HCT116 (cell line): ENCODE data around the gene CUBN. TPM values are rescaled to one million over a fixed set of nuclear protein-coding genes. Genes with fewer than 3 reads are reported as not detected.

ENCODE experiments used
- ATAC-seq: fragments of 200-7000 bp; cut with Tn5 transposase; 2 replicates; pipeline ENCODE4 v1.9.1; 2020; ENCODE audit warnings: mild to moderate bottlenecking, moderate library complexity
- BruUV-seq: library from RNA; stranded (reverse); fragments of 400-500 nt; replicated peaks from 2 replicates; lab custom pipeline; 2021; lab: Mats Ljungman, UMichigan
- CTCF ChIA-PET: fragments of 300-600 bp; sonication (Branson Sonifier 250); formaldehyde crosslinking; loops from one replicate; lab custom pipeline; 2021; ENCODE audit warnings: antibody characterized with exemption; lab: Charles Lee
- POLR2A ChIA-PET: fragments of 300-600, 350-600 bp; sonication (Branson Sonifier 250); formaldehyde crosslinking; loops from one replicate; lab custom pipeline; 2021; ENCODE audit warnings: antibody characterized with exemption; lab: Charles Lee
- RAD21 ChIA-PET, 2 experiments: fragments of 300-600 bp; sonication (Branson Sonifier 250); formaldehyde crosslinking; loops; one replicate each; lab custom pipeline; 2023; ENCODE audit warnings: low total read pairs in 2 of 2; ENCODE audit not compliant: uncharacterized antibody in 2 of 2, unreplicated experiment in 2 of 2, low non-redundant PET in 1 of 2; lab: Charles Lee
- DNase-seq: peaks from one replicate; pipeline ENCODE4 v3.0.0-alpha.2; 2010; ENCODE audit warnings: low read depth, low spot score
- H2AFZ ChIP-seq: fragments of 200-600 bp; shearing (Covaris generic), sonication (generic); 2 replicates; pipeline ENCODE4 v1.6.1; 2017; ENCODE audit warnings: low read depth, mixed run types, mixed read lengths, antibody characterized with exemption, low read length; ENCODE audit not compliant: poor library complexity, severe bottlenecking
- H3K27ac ChIP-seq: 2 replicates; pipeline ENCODE4 v1.5.1; 2012; ENCODE audit warnings: low read depth, low read length
- H3K27me3 ChIP-seq: fragments of 200-600 bp; sonication (generic); 2 replicates; pipeline ENCODE4 v1.6.1; 2016; ENCODE audit warnings: mixed run types, low read length, mixed read lengths; ENCODE audit not compliant: insufficient read depth
- H3K36me3 ChIP-seq, 2 experiments: fragments of 200-500 bp in 1 of 2; fragments of 200-600 bp in 1 of 2; sonication (Bioruptor generic) in 1 of 2; sonication (generic) in 1 of 2; 2 replicates each; pipeline versions ENCODE4 v1.5.1 to v1.6.1; 2014 to 2016; ENCODE audit warnings: low read length in 2 of 2, inconsistent platforms in 1 of 2, mixed read lengths in 1 of 2, mixed run types in 1 of 2; ENCODE audit not compliant: insufficient read depth in 2 of 2, control insufficient read depth in 1 of 2
- H3K4me1 ChIP-seq, 2 experiments: fragments of 200-600 bp in 1 of 2; sonication (generic) in 1 of 2; 2 replicates each; pipeline versions ENCODE4 v1.5.1 to v1.6.1; 2012 to 2017; ENCODE audit warnings: low read length in 2 of 2, inconsistent platforms in 1 of 2, mild to moderate bottlenecking in 1 of 2, mixed read lengths in 1 of 2, mixed run types in 1 of 2, moderate library complexity in 1 of 2; ENCODE audit not compliant: insufficient read depth in 2 of 2, control insufficient read depth in 1 of 2
- H3K4me2 ChIP-seq: fragments of 200-600 bp; sonication (generic); 2 replicates; pipeline ENCODE4 v1.6.1; 2017; ENCODE audit warnings: mixed run types, low read length, mixed read lengths
- H3K4me3 ChIP-seq, 2 experiments: fragments of 200-600 bp in 1 of 2; sonication (generic) in 1 of 2; replicated peaks in 1 of 2; 2 replicates each; pipeline ENCODE4 v1.5.1; 2011 to 2016; ENCODE audit warnings: low read length in 2 of 2, control low read depth in 1 of 2, low read depth in 1 of 2, mild to moderate bottlenecking in 1 of 2, mixed read lengths in 1 of 2, mixed run types in 1 of 2
- H3K79me2 ChIP-seq: fragments of 200-600 bp; sonication (generic); 2 replicates; pipeline ENCODE4 v1.6.1; 2017; ENCODE audit warnings: mild to moderate bottlenecking, mixed run types, low read length, moderate library complexity, mixed read lengths; ENCODE audit not compliant: insufficient read depth
- H3K9ac ChIP-seq: fragments of 200-600 bp; sonication (generic); 2 replicates; pipeline ENCODE4 v1.6.1; 2016; ENCODE audit warnings: low read length, mixed read lengths
- H3K9me2 ChIP-seq: fragments of 200-600 bp; sonication (generic), shearing (Covaris generic); 2 replicates; pipeline ENCODE4 v1.6.1; 2017; ENCODE audit warnings: mixed run types, mild to moderate bottlenecking, moderate library complexity; ENCODE audit not compliant: insufficient read depth
- H3K9me3 ChIP-seq, 2 experiments: fragments of 200-500 bp in 1 of 2; fragments of 200-600 bp in 1 of 2; sonication (Bioruptor generic) in 1 of 2; sonication (generic) in 1 of 2; 2 replicates each; pipeline ENCODE4 v1.6.1; 2014 to 2017; ENCODE audit warnings: low read length in 2 of 2, mixed read lengths in 2 of 2, inconsistent platforms in 1 of 2, low read depth in 1 of 2, mild to moderate bottlenecking in 1 of 2, mixed run types in 1 of 2, moderate library complexity in 1 of 2; ENCODE audit not compliant: control insufficient read depth in 1 of 2, insufficient read depth in 1 of 2
- H4K20me1 ChIP-seq: fragments of 200-600 bp; sonication (generic), shearing (Covaris generic); 2 replicates; pipeline ENCODE4 v1.6.1; 2017; ENCODE audit warnings: mixed run types, mild to moderate bottlenecking, moderate library complexity; ENCODE audit not compliant: insufficient read depth
- CBX3 ChIP-seq: IDR thresholded peaks from 2 replicates; pipeline ENCODE4 v1.6.1; 2012; ENCODE audit warnings: low read depth
- EZH2 ChIP-seq: fragments of 200-600 bp; sonication (generic); IDR thresholded peaks from 2 replicates; pipeline ENCODE4 v1.6.1; 2017; ENCODE audit warnings: antibody characterized with exemption, mixed run types
- JUND ChIP-seq: IDR thresholded peaks from 2 replicates; pipeline ENCODE4 v1.6.1; 2012
- RAD21 ChIP-seq: IDR thresholded peaks from 2 replicates; pipeline ENCODE4 v1.6.1; 2012; ENCODE audit warnings: low read depth, mild to moderate bottlenecking
- SP1 ChIP-seq: IDR thresholded peaks from 2 replicates; pipeline ENCODE4 v1.6.1; 2012; ENCODE audit warnings: low read depth
- SRF ChIP-seq: IDR thresholded peaks from 2 replicates; pipeline ENCODE4 v1.6.1; 2012; ENCODE audit warnings: low read depth
- TCF7L2 ChIP-seq: IDR thresholded peaks from 2 replicates; pipeline ENCODE4 v1.7.0; 2011; ENCODE audit warnings: borderline replicate concordance, inconsistent platforms; ENCODE audit not compliant: insufficient read depth, insufficient read length; ENCODE audit errors: extremely low read depth
- intact Hi-C: fragments of 100-400 bp; cut with micrococcal nuclease; formaldehyde crosslinking; loops from 2 replicates; pipeline ENCODE4 v1.10.0; 2022
- total RNA-seq: library from RNA; stranded (reverse); gene quantifications from one replicate; pipeline ENCODE4 v1.2.1, GENCODE V29; 2021; ENCODE audit not compliant: unreplicated experiment
- TF ChIP-seq, protein P1 (sequence below): IDR thresholded peaks from 2 replicates; pipeline ENCODE4 v1.6.1; 2012; ENCODE audit warnings: low read depth

CUBN gene
- total RNA-seq, 1 experiment from 2014 or later = 1.2 TPM

DNA sequence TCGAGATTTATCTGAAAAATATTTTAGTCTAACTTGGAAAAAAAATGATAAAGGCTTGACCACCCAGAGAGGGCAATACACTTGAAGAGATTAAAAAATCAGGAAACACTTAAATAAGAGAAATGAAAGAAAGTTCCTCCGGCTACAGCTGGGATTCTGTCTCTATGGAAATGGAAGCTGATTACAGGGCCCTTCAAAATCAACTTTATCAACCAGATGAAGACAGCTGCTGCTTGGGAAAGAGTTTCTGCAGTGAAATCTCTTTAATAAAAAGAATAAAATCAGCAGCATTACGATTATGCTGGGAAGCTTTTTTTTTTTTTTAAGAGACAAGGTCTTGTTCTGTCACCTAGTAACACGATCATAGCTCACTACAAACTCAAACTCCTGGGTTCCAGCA lies 316.9 kb downstream of the CUBN start:
- Histone ChIP-seq H3K4me3 (no peak overlapping the region), H3K4me1 (peaks cover 0 to 10% of the 10 kb centered on the region in 2 experiments; a peak in 3 of 4 replicates), H3K27ac (no peak overlapping the region), H3K27me3 (no peaks in the 10 kb centered on the region), H3K9me3 (no peaks in the 10 kb centered on the region), H4K20me1 (no peaks in the 10 kb centered on the region), H3K4me2 (no peak overlapping the region), H3K79me2 (peaks cover 17% of the 10 kb centered on the region; the same call in 1 of the 2 replicates), H3K9ac (no peak overlapping the region), H2AFZ (no peak overlapping the region), H3K9me2 (no peaks in the 10 kb centered on the region), H3K36me3 (no peaks in the 10 kb centered on the region)
- ChIA-PET RAD21 (no interaction called here), CTCF (interaction anchor here (1.4 kb wide), 1 partner anchor 9 kb away, joined by 5 read pairs; no protein-coding TSS in a partner anchor), POLR2A (no interaction called here)
- intact Hi-C loops = no loop called here
- no peak for DNase-seq
- TF ChIP-seq SRF = no peak
- ATAC-seq = no peak
- BruUV-seq = no TSS peak

DNA sequence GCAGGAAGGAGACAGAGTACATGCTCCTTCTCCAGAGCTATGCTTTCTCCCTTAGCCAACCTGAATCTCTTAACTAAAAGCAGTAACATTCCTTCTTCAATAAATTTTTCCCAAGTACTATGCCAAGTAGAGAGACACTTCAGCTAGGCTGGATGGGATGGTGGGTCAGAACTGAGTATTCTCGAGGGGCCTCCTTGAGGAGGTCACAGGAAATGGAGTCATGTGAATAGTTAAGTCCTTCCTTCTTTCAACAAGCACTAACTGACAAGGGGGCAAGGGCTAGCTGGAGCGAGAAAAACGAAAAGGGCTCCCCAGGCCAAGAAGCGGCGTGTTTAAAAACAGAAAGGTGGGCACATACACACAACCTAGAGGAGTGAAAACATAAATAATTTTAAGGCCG lies 317.8 kb downstream of the CUBN start:
- Histone ChIP-seq H4K20me1 (no peaks in the 10 kb centered on the region), H3K9ac (no peak overlapping the region), H3K9me2 (no peaks in the 10 kb centered on the region), H3K4me1 (peaks cover 0 to 8% of the 10 kb centered on the region in 2 experiments; a peak in 3 of 4 replicates), H3K9me3 (no peaks in the 10 kb centered on the region), H3K4me2 (no peak overlapping the region), H3K27me3 (no peaks in the 10 kb centered on the region), H3K79me2 (peaks cover 17% of the 10 kb centered on the region; the same call in 1 of the 2 replicates), H3K27ac (no peak overlapping the region), H3K4me3 (no peak overlapping the region), H3K36me3 (no peaks in the 10 kb centered on the region), H2AFZ (no peak overlapping the region)
- RAD21 ChIA-PET = no interaction called here
- POLR2A ChIA-PET = no interaction called here
- no peak for ATAC-seq
- intact Hi-C loops = no loop called here
- TF ChIP-seq, protein P1, sequence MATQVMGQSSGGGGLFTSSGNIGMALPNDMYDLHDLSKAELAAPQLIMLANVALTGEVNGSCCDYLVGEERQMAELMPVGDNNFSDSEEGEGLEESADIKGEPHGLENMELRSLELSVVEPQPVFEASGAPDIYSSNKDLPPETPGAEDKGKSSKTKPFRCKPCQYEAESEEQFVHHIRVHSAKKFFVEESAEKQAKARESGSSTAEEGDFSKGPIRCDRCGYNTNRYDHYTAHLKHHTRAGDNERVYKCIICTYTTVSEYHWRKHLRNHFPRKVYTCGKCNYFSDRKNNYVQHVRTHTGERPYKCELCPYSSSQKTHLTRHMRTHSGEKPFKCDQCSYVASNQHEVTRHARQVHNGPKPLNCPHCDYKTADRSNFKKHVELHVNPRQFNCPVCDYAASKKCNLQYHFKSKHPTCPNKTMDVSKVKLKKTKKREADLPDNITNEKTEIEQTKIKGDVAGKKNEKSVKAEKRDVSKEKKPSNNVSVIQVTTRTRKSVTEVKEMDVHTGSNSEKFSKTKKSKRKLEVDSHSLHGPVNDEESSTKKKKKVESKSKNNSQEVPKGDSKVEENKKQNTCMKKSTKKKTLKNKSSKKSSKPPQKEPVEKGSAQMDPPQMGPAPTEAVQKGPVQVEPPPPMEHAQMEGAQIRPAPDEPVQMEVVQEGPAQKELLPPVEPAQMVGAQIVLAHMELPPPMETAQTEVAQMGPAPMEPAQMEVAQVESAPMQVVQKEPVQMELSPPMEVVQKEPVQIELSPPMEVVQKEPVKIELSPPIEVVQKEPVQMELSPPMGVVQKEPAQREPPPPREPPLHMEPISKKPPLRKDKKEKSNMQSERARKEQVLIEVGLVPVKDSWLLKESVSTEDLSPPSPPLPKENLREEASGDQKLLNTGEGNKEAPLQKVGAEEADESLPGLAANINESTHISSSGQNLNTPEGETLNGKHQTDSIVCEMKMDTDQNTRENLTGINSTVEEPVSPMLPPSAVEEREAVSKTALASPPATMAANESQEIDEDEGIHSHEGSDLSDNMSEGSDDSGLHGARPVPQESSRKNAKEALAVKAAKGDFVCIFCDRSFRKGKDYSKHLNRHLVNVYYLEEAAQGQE = no peak
- TF ChIP-seq CBX3 (no peak), JUND (no peak), RAD21 (no peak), TCF7L2 (no peak), EZH2 (no peak), SP1 (no peak)
- DNase-seq = no peak
- CTCF ChIA-PET = no interaction called here
- BruUV-seq = no TSS peak
